Right renal cortex interstitium (tissue), 3 donors: ENCODE data around the gene STX1A. TPM values are rescaled to one million over a fixed set of nuclear protein-coding genes. Genes with fewer than 3 reads are reported as not detected.
"Not testable (repeated sequence)": the region's sequence is repeated elsewhere in the genome, so short reads cannot be mapped to it uniquely, and the experiment has no call there.

Experiments used
- DNase-seq, 3 donors: peaks; one replicate each; pipeline ENCODE4 v3.0.0-alpha.2; 2013; ENCODE audit warnings: low read depth in 3 of 3, low spot score in 2 of 3
- polyA plus RNA-seq, 3 donors: library from polyadenylated mRNA; unstranded; fragments of 120-200 nt; gene quantifications; one replicate each; pipeline ENCODE4 v1.2.1, GENCODE V29; 2013; ENCODE audit not compliant: insufficient read length in 3 of 3

The STX1A gene
- polyA plus RNA-seq, 3 donors: 7.0 to 8.5 (median 7.5) TPM

GRCh38 chr7:73713319-73713718 lies 6.2 kb downstream of the STX1A start:
- not testable (repeated sequence) for DNase-seq

- DNase-seq: no peak
Measured at GRCh38 chr7:73712773-73713172, 6.7 kb downstream of the STX1A start.

GRCh38 chr7:73708961-73709549 lies 10.4 kb downstream of the STX1A start:
- DNase-seq: no peak

GRCh38 chr7:73707045-73707631 lies 12.3 kb downstream of the STX1A start:
- no peak for DNase-seq

GRCh38 chr7:73706126-73707044 lies 13.1 kb downstream of the STX1A start:
- no peak for DNase-seq

- DNase-seq: no peak
Measured at GRCh38 chr7:73705551-73705920, 13.9 kb downstream of the STX1A start.

GRCh38 chr7:73704640-73705550 lies 14.6 kb downstream of the STX1A start:
- no peak for DNase-seq

GRCh38 chr7:73703757-73704639 lies 15.5 kb downstream of the STX1A start:
- peak in 1 of 3 donors; percentile 47 for DNase-seq

- no peak for DNase-seq
Measured at GRCh38 chr7:73703225-73703624, 16.2 kb downstream of the STX1A start.

GRCh38 chr7:73702665-73703064 lies 16.8 kb downstream of the STX1A start:
- no peak for DNase-seq

GRCh38 chr7:73702226-73702625 lies 17.2 kb downstream of the STX1A start:
- DNase-seq: no peak

GRCh38 chr7:73701357-73701995 lies 18.0 kb downstream of the STX1A start:
- no peak for DNase-seq

- no peak for DNase-seq
Measured at GRCh38 chr7:73700581-73701134, 18.8 kb downstream of the STX1A start.

- no peak for DNase-seq
Measured at GRCh38 chr7:73700069-73700423, 19.4 kb downstream of the STX1A start.

- DNase-seq: no peak
Measured at GRCh38 chr7:73699370-73700068, 19.9 kb downstream of the STX1A start.

- no peak for DNase-seq
Measured at GRCh38 chr7:73698410-73698809, 21.1 kb downstream of the STX1A start.

GRCh38 chr7:73696372-73696771 lies 23.1 kb downstream of the STX1A start:
- DNase-seq: no peak

- no peak for DNase-seq
Measured at GRCh38 chr7:73690646-73691045, 28.8 kb downstream of the STX1A start.
